ENCODE measurements around the gene SCAF4.
A peak's percentile ranks its signal among the peaks of the same experiment; 100 is the strongest.

Gene SCAF4

GRCh38 chr21:31683029-31683428 lies 48.9 kb downstream of the SCAF4 start:
- DNase-seq (ENCODE audit: low read depth): no peak
- H3K4me3 ChIP-seq (ENCODE audit: control insufficient read depth, low read depth, low read length): no peak overlapping the region
- peak; percentile 2 for TF ChIP-seq CTCF (IDR thresholded peaks at IDR 0.05; ENCODE audit: control insufficient read depth, insufficient read depth, low read depth, low read length, missing control alignments)

- DNase-seq (ENCODE audit: low read depth): no peak
- no peak overlapping the region for H3K4me3 ChIP-seq (ENCODE audit: control insufficient read depth, low read depth, low read length)
- no peak for TF ChIP-seq CTCF (IDR thresholded peaks at IDR 0.05; ENCODE audit: control insufficient read depth, insufficient read depth, low read depth, low read length, missing control alignments)
Measured at GRCh38 chr21:31682620-31683019, 49.3 kb downstream of the SCAF4 start.

- no peak for DNase-seq (ENCODE audit: low read depth)
- H3K4me3 ChIP-seq (ENCODE audit: control insufficient read depth, low read depth, low read length): no peak overlapping the region
- no peak for TF ChIP-seq CTCF (IDR thresholded peaks at IDR 0.05; ENCODE audit: control insufficient read depth, insufficient read depth, low read depth, low read length, missing control alignments)
Measured at GRCh38 chr21:31678478-31678877, 53.4 kb downstream of the SCAF4 start.

- no peak for DNase-seq (ENCODE audit: low read depth)
- TF ChIP-seq CTCF (IDR thresholded peaks at IDR 0.05; ENCODE audit: control insufficient read depth, insufficient read depth, low read depth, low read length, missing control alignments): no peak
- no peak overlapping the region for H3K4me3 ChIP-seq (ENCODE audit: control insufficient read depth, low read depth, low read length)
Measured at GRCh38 chr21:31677047-31677446, 54.9 kb downstream of the SCAF4 start.

- TF ChIP-seq CTCF (IDR thresholded peaks at IDR 0.05; ENCODE audit: control insufficient read depth, insufficient read depth, low read depth, low read length, missing control alignments): no peak
- H3K4me3 ChIP-seq (ENCODE audit: control insufficient read depth, low read depth, low read length): no peak overlapping the region
- DNase-seq (ENCODE audit: low read depth): no peak
Measured at GRCh38 chr21:31675960-31676359, 56.0 kb downstream of the SCAF4 start.

GRCh38 chr21:31675318-31675717 lies 56.6 kb downstream of the SCAF4 start:
- H3K4me3 ChIP-seq (ENCODE audit: control insufficient read depth, low read depth, low read length): no peak overlapping the region
- TF ChIP-seq CTCF (IDR thresholded peaks at IDR 0.05; ENCODE audit: control insufficient read depth, insufficient read depth, low read depth, low read length, missing control alignments): no peak
- DNase-seq (ENCODE audit: low read depth): no peak

- H3K4me3 ChIP-seq (ENCODE audit: control insufficient read depth, low read depth, low read length): no peak overlapping the region
- no peak for TF ChIP-seq CTCF (IDR thresholded peaks at IDR 0.05; ENCODE audit: control insufficient read depth, insufficient read depth, low read depth, low read length, missing control alignments)
- DNase-seq (ENCODE audit: low read depth): no peak
Measured at GRCh38 chr21:31673321-31673912, 58.5 kb downstream of the SCAF4 start.

Data from AG09309 (cell line).